Upper lobe of left lung (tissue), 4 donors: ENCODE measurements around the gene BMP6.

Source experiments
- EP300 ChIP-seq, 4 donors: sonication (generic); formaldehyde crosslinking; IDR thresholded peaks; one replicate each; pipeline ENCODE4 v1.5.1; 2017; ENCODE audit warnings: antibody characterized with exemption in 4 of 4, control low read depth in 2 of 4
- POLR2A ChIP-seq, 4 donors: fragments of 450-650 bp; IDR thresholded peaks; one replicate each; pipeline ENCODE4 v1.5.1; 2016 to 2017; ENCODE audit warnings: antibody characterized with exemption in 4 of 4, mild to moderate bottlenecking in 2 of 4
- POLR2AphosphoS5 ChIP-seq, 2 donors: sonication (generic); formaldehyde crosslinking; IDR thresholded peaks; one replicate each; pipeline ENCODE4 v1.5.1; 2017; ENCODE audit warnings: antibody characterized with exemption in 2 of 2
- TF ChIP-seq, protein P1 (sequence below), 6 experiments: fragments of 450-650 bp in 4 of 6; fragments of 200-600 bp in 2 of 6; sonication (generic) in 2 of 6; IDR thresholded peaks; one replicate each; pipeline ENCODE4 v1.5.1; 2016 to 2019; ENCODE audit warnings: antibody characterized with exemption in 6 of 6

DNA sequence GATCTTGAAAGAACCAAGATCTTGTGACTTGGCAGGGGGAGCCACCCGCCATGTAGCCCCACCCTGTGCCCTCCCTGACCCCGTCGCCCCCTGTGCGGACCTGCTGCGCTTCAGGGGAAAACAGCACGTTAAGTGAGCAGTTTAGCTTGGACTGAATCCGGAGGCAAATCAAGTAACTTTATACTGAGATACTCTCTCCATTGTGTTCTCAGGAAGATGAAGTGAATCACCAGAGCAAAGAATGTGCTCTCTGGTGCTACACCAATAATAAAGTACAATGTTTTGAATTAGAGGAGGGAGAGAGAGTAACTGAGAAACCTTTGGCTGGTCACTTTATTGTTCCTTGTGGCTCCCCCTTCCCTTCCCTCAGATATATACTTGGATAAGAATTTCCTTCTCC is 101.2 kb downstream of the BMP6 start:
- no peak for TF ChIP-seq POLR2A (IDR thresholded peaks at IDR 0.05)
- TF ChIP-seq, protein P1, sequence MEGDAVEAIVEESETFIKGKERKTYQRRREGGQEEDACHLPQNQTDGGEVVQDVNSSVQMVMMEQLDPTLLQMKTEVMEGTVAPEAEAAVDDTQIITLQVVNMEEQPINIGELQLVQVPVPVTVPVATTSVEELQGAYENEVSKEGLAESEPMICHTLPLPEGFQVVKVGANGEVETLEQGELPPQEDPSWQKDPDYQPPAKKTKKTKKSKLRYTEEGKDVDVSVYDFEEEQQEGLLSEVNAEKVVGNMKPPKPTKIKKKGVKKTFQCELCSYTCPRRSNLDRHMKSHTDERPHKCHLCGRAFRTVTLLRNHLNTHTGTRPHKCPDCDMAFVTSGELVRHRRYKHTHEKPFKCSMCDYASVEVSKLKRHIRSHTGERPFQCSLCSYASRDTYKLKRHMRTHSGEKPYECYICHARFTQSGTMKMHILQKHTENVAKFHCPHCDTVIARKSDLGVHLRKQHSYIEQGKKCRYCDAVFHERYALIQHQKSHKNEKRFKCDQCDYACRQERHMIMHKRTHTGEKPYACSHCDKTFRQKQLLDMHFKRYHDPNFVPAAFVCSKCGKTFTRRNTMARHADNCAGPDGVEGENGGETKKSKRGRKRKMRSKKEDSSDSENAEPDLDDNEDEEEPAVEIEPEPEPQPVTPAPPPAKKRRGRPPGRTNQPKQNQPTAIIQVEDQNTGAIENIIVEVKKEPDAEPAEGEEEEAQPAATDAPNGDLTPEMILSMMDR (IDR thresholded peaks at IDR 0.05), result no peak
- TF ChIP-seq POLR2AphosphoS5 (IDR thresholded peaks at IDR 0.05), result no peak
- TF ChIP-seq EP300 (IDR thresholded peaks at IDR 0.05), result no peak
